GM12872 (cell line): ENCODE results near the gene KIAA0319L.

ENCODE experiments used
- CTCF ChIP-seq: IDR thresholded peaks from 3 replicates; pipeline ENCODE4 v1.5.1; 2011; ENCODE audit warnings: low read depth, mild to moderate bottlenecking, low read length, moderate library complexity; ENCODE audit not compliant: insufficient read depth

The KIAA0319L gene

DNA sequence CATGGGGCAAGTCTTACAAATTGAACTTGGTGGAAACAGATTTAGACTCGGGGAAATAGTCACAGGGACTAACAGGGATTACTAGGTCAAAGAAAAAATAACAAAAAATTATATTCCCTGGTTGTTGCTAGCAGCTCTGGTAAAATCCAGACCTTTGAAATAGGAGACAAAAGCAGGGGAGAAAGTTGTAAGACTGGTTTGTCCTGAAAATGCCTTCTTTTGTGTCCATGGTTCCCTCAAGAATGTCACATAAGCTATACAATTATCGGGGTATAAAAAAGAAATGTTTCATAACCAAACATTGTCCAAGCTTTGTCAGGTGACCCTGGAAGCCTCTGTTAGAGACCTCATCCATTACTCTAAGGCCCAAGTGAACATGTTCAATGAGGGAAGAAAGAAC lies 33.1 kb downstream of the KIAA0319L start:
- no peak for TF ChIP-seq CTCF

- no peak for TF ChIP-seq CTCF
These were observed 37.8 kb downstream of the KIAA0319L start for GRCh38 chr1:35519432-35519831.

GRCh38 chr1:35518183-35518582 lies 39.0 kb downstream of the KIAA0319L start:
- TF ChIP-seq CTCF, result no peak

DNA sequence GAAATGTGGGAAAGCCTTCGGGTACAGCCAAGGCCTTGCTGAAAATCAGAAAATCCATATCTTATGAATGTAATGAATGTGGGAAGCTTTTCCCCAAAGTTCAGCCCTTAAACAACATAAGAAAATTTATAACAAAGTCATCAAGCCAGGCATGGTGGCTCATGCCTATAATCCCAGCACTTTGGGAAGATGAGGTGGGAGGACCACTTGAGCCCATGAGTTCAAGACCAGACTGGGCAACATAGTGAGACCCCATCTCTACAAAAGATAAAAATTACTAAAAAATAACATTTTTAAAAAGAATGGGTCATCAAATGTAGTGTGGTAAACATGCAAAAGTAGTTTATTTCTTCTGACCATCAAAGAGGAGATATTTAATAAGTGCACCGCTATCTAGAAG lies 45.9 kb downstream of the KIAA0319L start:
- TF ChIP-seq CTCF, result no peak

DNA sequence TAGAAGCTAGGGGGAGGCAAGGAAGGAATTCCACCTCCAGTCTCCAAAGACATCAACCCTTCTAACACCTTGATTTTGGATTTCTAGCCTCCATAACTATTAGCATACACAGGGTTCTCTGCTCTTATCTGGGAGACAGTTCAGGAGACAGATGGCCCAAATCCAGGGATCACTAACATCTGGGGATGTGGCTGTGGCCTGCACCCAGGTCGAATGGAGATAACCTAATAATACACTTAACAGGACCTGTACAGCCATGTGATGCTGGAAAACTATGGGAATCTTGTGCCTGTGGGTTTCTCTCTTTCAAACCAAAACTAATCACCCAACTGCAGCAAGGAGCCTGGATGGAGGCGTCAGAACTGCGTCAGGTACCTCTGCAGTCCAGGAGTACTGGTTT lies 47.6 kb downstream of the KIAA0319L start:
- no peak for TF ChIP-seq CTCF

DNA sequence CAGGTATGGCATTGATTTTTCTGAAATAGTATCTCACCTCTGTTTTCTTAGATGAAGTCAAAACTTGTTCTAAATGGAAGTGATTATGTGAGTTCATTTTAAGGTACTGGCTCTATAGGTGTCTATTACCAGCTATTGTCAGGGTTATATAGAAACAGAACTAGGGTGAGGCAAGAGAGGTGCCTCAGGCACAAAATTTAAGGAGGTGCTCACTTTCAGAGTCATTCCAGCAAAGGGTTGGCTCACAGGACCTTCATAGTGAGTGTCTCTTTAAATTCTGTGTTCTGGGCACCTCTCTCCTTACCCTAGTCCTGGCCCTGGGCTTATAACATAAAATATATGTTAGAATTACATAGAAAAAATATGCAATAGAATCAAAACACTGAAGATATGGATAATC lies 49.3 kb downstream of the KIAA0319L start:
- no peak for TF ChIP-seq CTCF

- TF ChIP-seq CTCF, result no peak
These were observed 50.0 kb downstream of the KIAA0319L start for GRCh38 chr1:35506960-35507912.
